RPMI7951 (cell line): ENCODE data around the gene DNER. TPM values are rescaled to one million over a fixed set of nuclear protein-coding genes. Genes with fewer than 3 reads are reported as not detected.

Source experiments
- DNase-seq: peaks from one replicate; pipeline ENCODE4 v3.0.0-alpha.2; 2012; ENCODE audit warnings: low read depth
- total RNA-seq: library from RNA; depleted of rRNA; stranded (reverse); fragments of >200 nt; shearing (Covaris generic); gene quantifications from 2 replicates; pipeline ENCODE4 v1.2.3, GENCODE V29; 2014

Gene DNER
- total RNA-seq, 1 experiment from 2014 or later, result 126 TPM

GRCh38 chr2:229673676-229674075 lies 40.7 kb downstream of the DNER start:
- peak; percentile 55 for DNase-seq

- no peak for DNase-seq
These were observed 42.3 kb downstream of the DNER start for GRCh38 chr2:229672021-229672420.

- peak; percentile 26 for DNase-seq
These were observed 44.5 kb downstream of the DNER start for GRCh38 chr2:229669841-229670240.

DNA sequence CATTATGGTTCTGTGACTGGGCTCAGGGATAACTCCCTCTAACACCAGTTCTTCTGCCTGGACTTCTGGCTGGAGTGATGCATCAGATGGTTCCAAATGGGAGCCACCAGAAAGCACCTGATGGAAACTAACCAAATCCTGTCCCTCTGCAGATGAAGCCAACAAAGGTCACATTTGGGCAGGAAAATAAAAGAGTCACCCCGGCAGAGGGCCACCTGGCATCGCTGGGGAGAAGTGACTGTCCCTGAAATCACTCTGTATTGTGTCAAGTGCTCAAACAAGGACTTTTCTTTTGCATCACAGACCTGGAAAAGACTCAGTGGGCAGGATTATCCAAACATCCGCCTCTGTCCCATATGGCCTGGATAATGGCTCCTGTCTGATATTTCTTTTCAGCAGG lies 47.5 kb downstream of the DNER start:
- no peak for DNase-seq

DNA sequence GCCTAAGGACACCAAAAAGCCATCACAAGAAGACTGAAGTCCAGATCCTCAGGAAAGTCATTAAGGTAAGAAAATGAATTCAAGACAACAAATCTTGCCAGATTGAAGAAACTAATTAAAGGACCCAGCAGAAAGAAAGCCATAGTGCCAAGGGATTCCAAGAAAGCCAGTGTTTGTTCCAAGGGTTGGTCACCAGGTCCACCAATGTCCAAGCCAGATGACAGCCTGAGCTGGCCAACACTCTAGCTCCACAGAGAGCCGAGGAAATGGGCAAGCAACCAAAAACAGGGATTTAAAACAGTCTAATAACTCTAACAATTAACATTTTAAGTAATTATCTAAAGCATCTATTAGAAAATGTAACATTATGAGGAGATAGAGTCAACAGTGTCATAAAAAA lies 49.2 kb downstream of the DNER start:
- no peak for DNase-seq

GRCh38 chr2:229661478-229661877 lies 52.9 kb downstream of the DNER start:
- no peak for DNase-seq

DNA sequence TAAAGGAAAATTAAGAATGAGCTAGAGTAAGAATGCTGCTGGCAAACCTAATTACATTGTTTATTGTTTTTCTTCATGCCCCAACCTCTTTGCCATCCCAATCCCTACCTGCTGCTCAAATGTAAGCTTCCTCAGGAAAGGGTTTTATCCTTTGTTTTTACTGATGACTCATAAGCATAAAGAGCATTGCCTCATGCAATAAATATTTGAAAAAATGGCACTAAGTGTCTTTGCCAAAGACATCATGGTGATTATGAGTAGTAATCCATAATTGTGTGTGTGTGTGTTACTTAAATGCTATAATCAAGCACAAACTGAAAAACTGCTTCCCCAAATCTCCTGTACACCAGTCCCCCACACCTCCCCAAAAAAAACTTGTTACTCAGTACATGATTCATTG lies 53.4 kb downstream of the DNER start:
- DNase-seq, result peak; percentile 59

DNA sequence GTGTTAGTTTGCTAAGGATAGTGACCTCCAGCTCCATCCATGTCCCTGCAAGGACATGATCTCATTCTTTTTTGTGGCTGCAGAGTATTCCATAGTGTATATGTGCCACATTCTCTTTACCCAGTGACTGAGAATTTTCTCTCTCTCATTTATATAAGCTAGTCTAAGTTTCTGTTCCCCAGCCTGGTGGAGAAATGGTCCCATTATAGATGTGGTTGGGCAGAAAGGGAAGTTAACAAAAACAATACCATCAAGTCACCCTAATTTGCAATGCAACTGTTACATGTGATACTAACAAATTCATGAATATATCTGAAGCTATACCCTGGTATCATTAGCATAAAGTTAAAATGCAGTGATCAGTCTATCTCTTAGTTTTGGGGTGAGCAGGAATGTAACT lies 54.0 kb downstream of the DNER start:
- no peak for DNase-seq

GRCh38 chr2:229658004-229658403 lies 56.4 kb downstream of the DNER start:
- DNase-seq, result no peak

DNA sequence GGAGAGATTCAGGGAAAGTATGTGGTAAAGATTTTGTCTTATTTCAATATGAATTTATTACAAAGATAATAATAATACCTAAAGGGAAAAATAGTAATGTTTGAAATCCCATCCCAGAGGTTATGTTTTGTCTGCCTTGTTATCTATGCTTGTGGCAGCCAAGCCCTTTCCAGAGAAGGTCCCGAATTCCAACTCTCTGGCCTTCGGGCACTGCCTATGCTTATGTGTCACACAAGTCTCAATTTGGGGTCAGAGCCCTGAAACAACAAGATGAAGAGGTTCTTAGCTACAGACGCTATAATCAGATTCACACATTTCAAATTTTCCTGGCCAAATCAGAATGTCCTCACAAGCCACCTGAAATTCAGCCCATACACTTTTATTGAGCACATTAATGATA lies 59.9 kb downstream of the DNER start:
- peak; percentile 65 for DNase-seq

GRCh38 chr2:229653531-229653930 lies 60.8 kb downstream of the DNER start:
- peak; percentile 61 for DNase-seq

GRCh38 chr2:229652796-229653195 lies 61.6 kb downstream of the DNER start:
- DNase-seq, result no peak

GRCh38 chr2:229650901-229651300 lies 63.5 kb downstream of the DNER start:
- no peak for DNase-seq

- no peak for DNase-seq
These were observed 64.3 kb downstream of the DNER start for GRCh38 chr2:229650059-229650458.

DNA sequence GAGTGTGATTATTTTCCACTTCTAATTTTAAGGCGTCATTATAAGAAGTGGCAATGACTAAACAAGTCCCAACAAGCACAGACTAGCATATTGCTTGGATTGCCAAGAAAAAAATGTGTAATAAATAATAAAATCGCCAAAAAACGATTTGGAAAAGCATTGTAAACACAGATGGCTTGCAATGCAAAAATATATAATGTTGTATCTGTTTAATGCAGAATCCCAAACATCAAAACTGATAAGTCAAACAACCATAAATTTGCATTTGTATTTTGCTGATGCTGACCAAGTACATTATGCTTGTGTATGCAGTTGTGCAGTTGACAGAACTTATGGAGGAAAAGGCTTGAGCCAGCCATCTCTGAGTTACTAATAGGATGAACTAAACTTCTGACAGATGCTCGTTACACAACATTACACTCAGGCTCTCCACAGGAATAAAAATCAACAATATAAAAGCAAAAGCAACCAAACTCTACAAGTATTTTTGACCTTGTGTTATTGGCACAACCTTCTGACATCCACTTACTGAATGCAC lies 68.1 kb downstream of the DNER start:
- DNase-seq, result no peak

DNA sequence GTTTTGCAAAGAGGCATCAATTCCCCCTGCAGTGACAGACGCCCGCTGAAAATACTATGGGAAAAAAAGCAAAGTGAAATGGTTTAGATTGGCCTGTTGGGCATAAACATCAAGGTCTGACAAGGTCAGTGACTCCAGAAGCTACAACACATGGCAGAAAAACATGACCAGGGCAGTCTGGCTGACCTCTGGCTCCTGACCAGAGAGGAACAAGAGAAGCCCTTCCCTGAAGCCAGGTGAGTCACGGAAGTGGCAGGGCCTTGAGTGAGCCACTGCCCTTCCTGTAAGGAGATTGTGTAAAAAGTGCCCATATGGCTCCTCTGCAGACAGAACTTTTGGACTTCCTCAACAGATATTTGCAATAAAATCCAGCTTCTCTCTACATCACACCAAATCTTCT lies 72.0 kb downstream of the DNER start:
- peak; percentile 85 for DNase-seq

DNA sequence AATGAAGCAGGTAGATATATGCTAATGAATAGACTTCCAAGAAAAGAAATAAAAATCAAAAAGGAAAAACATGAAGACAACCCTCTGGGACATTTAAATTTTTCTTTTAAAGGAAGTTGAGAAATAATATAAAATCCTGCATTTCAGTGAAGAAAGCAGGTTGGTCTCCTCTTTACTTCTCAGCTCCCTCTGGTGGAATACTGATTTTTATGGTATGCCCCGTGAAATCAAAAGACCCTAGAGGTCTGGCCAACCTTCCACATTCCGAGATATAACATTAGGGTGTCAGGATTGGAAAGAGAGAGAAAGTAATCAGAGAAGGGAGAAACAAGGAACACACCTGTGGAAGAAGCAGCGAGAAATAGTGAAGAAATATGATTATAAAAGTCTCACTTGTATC lies 72.7 kb downstream of the DNER start:
- no peak for DNase-seq

- no peak for DNase-seq
These were observed 73.7 kb downstream of the DNER start for GRCh38 chr2:229640636-229641035.

- DNase-seq, result no peak
These were observed 77.8 kb downstream of the DNER start for GRCh38 chr2:229636571-229636970.

- no peak for DNase-seq
These were observed 79.0 kb downstream of the DNER start for GRCh38 chr2:229635371-229635680.

GRCh38 chr2:229634601-229635370 lies 79.6 kb downstream of the DNER start:
- DNase-seq, result no peak

DNA sequence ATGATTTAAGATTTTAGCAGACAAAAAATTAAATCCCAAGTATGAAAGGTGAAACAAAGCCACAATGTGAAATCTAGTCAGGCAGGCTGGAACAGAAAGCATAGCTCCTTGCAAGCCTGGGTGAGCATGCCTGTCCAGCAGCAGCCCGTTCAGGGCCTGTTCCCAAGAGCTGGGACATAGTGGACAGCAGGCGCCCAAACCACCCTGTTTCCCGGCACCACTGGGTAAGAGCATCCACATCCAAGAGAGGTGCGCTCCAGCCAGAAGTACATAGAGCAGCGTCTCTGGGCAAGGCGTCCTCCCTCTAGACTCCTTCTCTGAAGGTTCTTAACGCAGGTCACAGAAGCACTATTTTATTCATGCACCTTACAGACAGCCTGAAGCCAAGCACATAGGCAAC lies 80.8 kb downstream of the DNER start:
- no peak for DNase-seq

- DNase-seq, result no peak
These were observed 85.3 kb downstream of the DNER start for GRCh38 chr2:229629039-229629438.

DNA sequence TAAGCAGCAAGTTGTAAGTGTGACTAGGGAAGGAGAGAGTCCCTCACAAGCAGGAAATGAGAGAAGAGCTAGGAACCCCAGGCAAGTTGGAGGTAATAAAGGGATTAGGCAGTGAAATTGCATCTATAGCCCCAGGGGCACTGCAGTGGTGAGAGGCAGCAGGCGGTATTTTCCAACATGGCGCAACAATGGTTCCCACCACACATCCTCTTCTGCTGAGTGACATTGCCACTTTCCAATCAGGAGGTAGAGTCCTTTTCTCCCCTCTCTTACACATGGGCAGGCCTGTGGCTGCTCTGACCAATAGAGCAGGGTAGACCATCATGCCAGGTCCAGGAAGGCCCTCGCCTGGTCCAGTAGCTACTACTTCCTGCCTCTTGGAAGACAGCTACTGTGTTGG lies 86.6 kb downstream of the DNER start:
- peak; percentile 95 for DNase-seq
